Heart right ventricle (tissue), 16 donors: Measurements from ENCODE around the gene DUSP16. TPM values are rescaled to one million over a fixed set of nuclear protein-coding genes. Genes with fewer than 3 reads are reported as not detected.

Experiments used
- ATAC-seq, 8 donors: fragments of 200-7000 bp; cut with Tn5 transposase; one replicate each; pipeline ENCODE4 v1.9.1; 2020; ENCODE audit warnings: mild to moderate bottlenecking in 8 of 8, moderate library complexity in 8 of 8, moderate number of reproducible peaks in 1 of 8
- DNase-seq, 2 donors: peaks; one replicate each; pipeline ENCODE4 v3.0.0-alpha.2; 2020
- H3K27ac ChIP-seq, 10 donors: fragments of 200-600 bp; sonication (generic) in 2 of 10; one replicate each; pipeline versions ENCODE4 v1.5.0 to v1.8.0; 2020 to 2022; ENCODE audit warnings: mild to moderate bottlenecking in 3 of 10
- H3K27me3 ChIP-seq, 7 donors: fragments of 200-600 bp; one replicate each; pipeline ENCODE4 v1.8.0; 2021 to 2022; ENCODE audit warnings: mild to moderate bottlenecking in 2 of 7
- H3K36me3 ChIP-seq, 9 donors: fragments of 200-600 bp; sonication (generic) in 1 of 9; one replicate each; pipeline versions ENCODE4 v1.5.0 to v1.8.0; 2020 to 2022; ENCODE audit warnings: mild to moderate bottlenecking in 2 of 9
- H3K4me1 ChIP-seq, 9 donors: fragments of 200-600 bp; sonication (generic) in 1 of 9; one replicate each; pipeline versions ENCODE4 v1.5.0 to v1.8.0; 2020 to 2022; ENCODE audit warnings: mild to moderate bottlenecking in 4 of 9
- H3K4me3 ChIP-seq, 10 donors: fragments of 200-600 bp; sonication (generic) in 2 of 10; one replicate each; pipeline versions ENCODE4 v1.5.0 to v1.8.0; 2020 to 2022; ENCODE audit warnings: mild to moderate bottlenecking in 7 of 10, moderate library complexity in 2 of 10
- H3K9me3 ChIP-seq, 11 donors: fragments of 200-600 bp in 10 of 11; sonication (generic) in 2 of 11; one replicate each; pipeline versions ENCODE4 v1.5.0 to v1.8.0; 2013 to 2022; ENCODE audit warnings: mild to moderate bottlenecking in 2 of 11, control low read depth in 1 of 11, moderate library complexity in 1 of 11
- CTCF ChIP-seq, 9 donors: fragments of 200-600 bp; sonication (generic) in 2 of 9; IDR thresholded peaks; one replicate each; pipeline versions ENCODE4 v1.5.0 to v1.8.0; 2021 to 2022; ENCODE audit warnings: antibody characterized with exemption in 9 of 9, mild to moderate bottlenecking in 5 of 9, moderate library complexity in 1 of 9
- WGBS, 2 donors: extraction: QIAGEN DNeasy Blood & Tissue Kit; methylation state at CpG; one replicate each; pipeline ENCODE4 v1.1.7; 2013; ENCODE audit warnings: inconsistent platforms in 1 of 2; 5-methylcytosine and 5-hydroxymethylcytosine counted together
- intact Hi-C, 10 donors: fragments of 100-400 bp; cut with DNase I; formaldehyde crosslinking; loops; one replicate each; pipeline versions ENCODE4 v1.11.1 to v1.14.2; 2022
- polyA plus RNA-seq, 2 donors: library from polyadenylated mRNA; stranded (reverse); fragments of 200-250 nt; gene quantifications; one replicate each; pipeline ENCODE4 v1.2.3, GENCODE V29; 2013
- total RNA-seq, 10 donors: library from RNA; stranded (reverse); fragmentation: NEBNext Ultra II Directional in 3 of 10; extraction: Animal tissue kit (Norgen Biotek cat#: 25700) in 3 of 10; gene quantifications; one replicate each; pipeline versions ENCODE4 v1.2.1 to v1.2.4, GENCODE V29; 2021 to 2023
- donor health status: Arrhythmogenic right ventricular cardiomyopathy.
- donor health status: ischemic (EF 13 %, LVEDD 7.1; RV severe dilation, severe dysfunction).
- donor health status: healthy with polysubstance abuse.
- donor health status: DM: no; HTN: yes; CAD: no.
- donor health status: DM: no; HTN: no; CAD: no.
- donor health status: ischemic (EF 25% LVEDD 6.9; RV normal size, moderate dysfunction).
- donor health status: ischemic (EF 25% LVEDD 5.7; RV mildly dilated, moderate dysfunction).
- donor health status: healthy.
- donor health status: DM: yes; HTN: yes; CAD: no.
- donor health status: Ischemic cardiomyopathy.
- donor health status: ischemic (EF 35%, LVEDD 5.7; RV mildly dilated, moderate dysfunction).
- donor health status: nonischemic (EF 11% LVEDD 7.7; RV severe dilation, severe dysfunction).
- donor health status: DM: yes; HTN: yes; CAD: no.
- donor health status: PGD.
- donor health status: ischemic (EF 29% LVEDD 5.4; RV normal size, mild dysfunction).
- donor health status: nonischemic (EF 23%, LVEDD 6.1; RV moderate dilation, normal function).

Gene DUSP16
- total and polyA plus RNA-seq, 12 donors = 2.6 to 21.7 (median 15.8) TPM

- no peak overlapping the region for H3K4me3 ChIP-seq
- peaks cover 0 to 33% (median 0%) of the 10 kb centered on the region in 9 donors for H3K36me3 ChIP-seq
- 84 to 85% methylated on average over 3 of the region's 3 CpGs for WGBS, 2 donors
- ATAC-seq (no peak), DNase-seq (no peak)
- intact Hi-C loops = no loop called here
- TF ChIP-seq CTCF (IDR thresholded peaks at IDR 0.05) = no peak
- no peak overlapping the region for H3K27ac ChIP-seq
- no peaks in the 10 kb centered on the region for H3K9me3 ChIP-seq
- peaks cover 0 to 34% (median 4%) of the 10 kb centered on the region in 9 donors for H3K4me1 ChIP-seq
- no peaks in the 10 kb centered on the region for H3K27me3 ChIP-seq
These were observed 9.4 kb downstream of the DUSP16 start for GRCh38 chr12:12553208-12553785.

GRCh38 chr12:12551115-12551514 is 11.5 kb downstream of the DUSP16 start:
- WGBS, 2 donors = 71 to 80% methylated on average over 7 of the region's 7 CpGs
- intact Hi-C loops = no loop called here

GRCh38 chr12:12550277-12550676 is 12.4 kb downstream of the DUSP16 start:
- no peaks in the 10 kb centered on the region for H3K27me3 ChIP-seq
- H3K27ac ChIP-seq = no peak overlapping the region
- H3K36me3 ChIP-seq = peaks cover 0 to 33% (median 0%) of the 10 kb centered on the region in 9 donors
- H3K4me3 ChIP-seq = no peak overlapping the region
- DNase-seq (no peak), ATAC-seq (no peak)
- peaks cover 0 to 26% (median 5%) of the 10 kb centered on the region in 9 donors for H3K4me1 ChIP-seq
- TF ChIP-seq CTCF (IDR thresholded peaks at IDR 0.05) = no peak
- 92 to 96% methylated on average over 2 of the region's 2 CpGs for WGBS, 2 donors
- intact Hi-C loops = no loop called here
- H3K9me3 ChIP-seq = no peaks in the 10 kb centered on the region

More at GRCh38 chr12:12551115-12551514, 11.5 kb downstream of the DUSP16 start:
- H3K9me3 ChIP-seq = no peaks in the 10 kb centered on the region
- H3K36me3 ChIP-seq = peaks cover 0 to 33% (median 0%) of the 10 kb centered on the region in 9 donors
- TF ChIP-seq CTCF (IDR thresholded peaks at IDR 0.05) = no peak
- ATAC-seq = no peak
- H3K27me3 ChIP-seq = no peaks in the 10 kb centered on the region
- H3K4me1 ChIP-seq = peaks cover 0 to 30% (median 7%) of the 10 kb centered on the region in 9 donors
- DNase-seq = no peak
- no peak overlapping the region for H3K4me3 ChIP-seq
- no peak overlapping the region for H3K27ac ChIP-seq

- H3K27me3 ChIP-seq = no peaks in the 10 kb centered on the region
- no peak overlapping the region for H3K4me3 ChIP-seq
- peaks cover 0 to 33% (median 0%) of the 10 kb centered on the region in 9 donors for H3K36me3 ChIP-seq
- ATAC-seq (no peak), DNase-seq (no peak)
- no peak overlapping the region for H3K27ac ChIP-seq
- H3K4me1 ChIP-seq = peaks cover 0 to 19% (median 0%) of the 10 kb centered on the region in 9 donors
- WGBS, 2 donors = 93 to 95% methylated on average over 2 of the region's 2 CpGs
- no peaks in the 10 kb centered on the region for H3K9me3 ChIP-seq
- intact Hi-C loops = no loop called here
- TF ChIP-seq CTCF (IDR thresholded peaks at IDR 0.05) = no peak
These were observed 13.2 kb downstream of the DUSP16 start for GRCh38 chr12:12549426-12549825.
